Colon (tissue), 2 donors: Measurements from ENCODE around the gene CCDC138.
"Not testable (repeated sequence)": the region's sequence is repeated elsewhere in the genome, so short reads cannot be mapped to it uniquely, and the experiment has no call there.

ENCODE experiments used
- FAIRE-seq: peaks from 2 replicates; lab custom pipeline; 2012; peaks lifted over from hg19 to GRCh38; lab: Jason Lieb, UNC
- donor health status: control.
- donor health status: control.

The CCDC138 gene, protein sequence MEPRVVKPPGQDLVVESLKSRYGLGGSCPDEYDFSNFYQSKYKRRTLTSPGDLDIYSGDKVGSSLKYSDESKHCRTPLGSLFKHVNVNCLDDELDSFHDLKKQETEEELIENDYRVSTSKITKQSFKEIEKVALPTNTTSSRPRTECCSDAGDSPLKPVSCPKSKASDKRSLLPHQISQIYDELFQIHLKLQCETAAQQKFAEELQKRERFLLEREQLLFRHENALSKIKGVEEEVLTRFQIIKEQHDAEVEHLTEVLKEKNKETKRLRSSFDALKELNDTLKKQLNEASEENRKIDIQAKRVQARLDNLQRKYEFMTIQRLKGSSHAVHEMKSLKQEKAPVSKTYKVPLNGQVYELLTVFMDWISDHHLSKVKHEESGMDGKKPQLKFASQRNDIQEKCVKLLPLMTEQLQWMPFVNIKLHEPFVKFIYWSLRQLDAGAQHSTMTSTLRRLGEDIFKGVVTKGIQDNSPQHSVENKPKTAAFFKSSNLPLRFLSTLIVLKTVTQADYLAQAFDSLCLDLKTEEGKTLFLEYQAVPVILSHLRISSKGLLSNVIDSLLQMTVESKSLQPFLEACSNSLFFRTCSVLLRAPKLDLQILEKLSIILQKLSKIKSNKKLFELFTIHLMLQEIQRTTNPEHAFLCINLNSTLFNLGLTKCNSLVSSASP

DNA sequence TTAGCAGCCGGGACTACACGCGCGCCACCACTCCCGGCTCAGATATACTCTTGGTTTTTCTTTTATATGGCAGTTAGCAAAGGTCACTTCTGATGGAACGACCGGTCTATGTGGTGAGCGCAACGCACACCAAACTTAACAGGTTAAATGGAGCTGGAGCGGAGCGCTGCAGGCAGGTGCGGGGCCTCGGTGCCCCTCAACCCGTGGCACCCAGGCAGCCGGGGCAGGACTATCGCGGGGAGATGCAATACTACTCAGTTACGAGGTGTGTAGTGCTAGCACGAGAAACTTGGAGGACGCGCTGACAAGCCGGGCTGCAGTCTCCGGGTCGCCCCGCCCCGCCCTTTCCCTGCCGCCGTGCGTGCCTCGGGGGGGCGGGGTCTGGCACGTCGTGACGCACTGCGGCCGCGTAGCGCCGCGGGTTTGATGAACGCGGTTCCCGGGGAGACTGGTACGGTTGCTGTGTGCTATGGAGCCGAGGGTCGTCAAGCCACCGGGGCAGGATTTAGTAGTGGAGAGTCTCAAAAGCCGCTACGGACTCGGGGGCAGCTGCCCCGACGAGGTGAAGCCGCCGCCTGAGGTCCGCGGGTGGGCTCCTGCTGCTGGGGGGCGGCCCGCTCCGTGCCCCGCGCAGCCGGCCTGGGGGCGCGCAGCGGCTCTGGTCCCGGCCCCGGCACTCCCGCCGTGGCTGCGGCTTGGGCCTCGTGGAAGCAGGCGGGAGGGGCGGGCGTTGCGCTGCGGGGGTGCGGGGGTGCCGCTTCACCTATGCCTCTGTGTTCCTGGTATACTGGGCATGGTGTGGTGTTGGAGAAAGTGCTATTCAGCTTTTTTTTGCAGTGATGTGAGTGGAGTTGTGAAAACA, at the start of gene CCDC138:
TSS of gene CCDC138 (plus strand) at position 418 of the 862 bp plus-strand sequence. CDS start at position 470, 52 bp downstream.
- FAIRE-seq, result no peak

DNA sequence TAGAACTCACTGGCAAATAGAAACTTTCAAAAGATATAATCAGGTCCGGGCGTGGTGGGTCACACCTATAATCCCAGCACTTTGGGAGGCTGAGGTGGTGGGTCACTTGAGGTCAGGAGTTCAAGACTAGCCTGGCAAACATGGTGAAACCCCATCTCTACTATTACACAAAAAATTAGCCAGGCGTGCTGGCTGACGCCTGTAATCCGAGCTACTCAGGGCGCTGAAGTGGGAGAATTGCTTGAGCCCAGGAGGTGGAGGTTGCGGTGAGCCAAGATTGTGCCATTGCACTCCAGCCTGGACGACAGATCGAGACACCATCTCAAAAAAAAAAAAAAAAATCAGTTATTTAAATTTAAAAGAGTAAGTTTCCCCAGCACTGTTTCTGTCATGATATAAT, 28.6 kb upstream of the CCDC138 start:
- FAIRE-seq, result not testable (repeated sequence)

DNA sequence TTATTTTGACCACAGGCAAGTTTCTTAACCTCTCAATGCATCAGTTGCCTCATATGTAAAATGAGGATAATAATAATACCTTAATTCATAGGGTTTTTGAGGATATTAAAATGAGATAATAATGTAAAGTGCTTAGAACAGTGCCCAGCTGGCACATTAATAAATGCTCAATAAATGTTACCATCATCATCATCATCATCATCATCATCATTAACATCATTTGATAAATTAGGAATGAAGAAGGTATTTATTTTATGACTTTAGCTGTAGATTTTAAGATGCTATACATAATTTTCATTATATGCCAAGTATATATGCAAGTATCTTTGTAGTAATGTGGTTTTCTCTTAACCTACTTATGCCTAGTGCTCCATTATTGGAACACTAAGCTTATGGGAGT, 24.0 kb upstream of the CCDC138 start:
- not testable (repeated sequence) for FAIRE-seq

DNA sequence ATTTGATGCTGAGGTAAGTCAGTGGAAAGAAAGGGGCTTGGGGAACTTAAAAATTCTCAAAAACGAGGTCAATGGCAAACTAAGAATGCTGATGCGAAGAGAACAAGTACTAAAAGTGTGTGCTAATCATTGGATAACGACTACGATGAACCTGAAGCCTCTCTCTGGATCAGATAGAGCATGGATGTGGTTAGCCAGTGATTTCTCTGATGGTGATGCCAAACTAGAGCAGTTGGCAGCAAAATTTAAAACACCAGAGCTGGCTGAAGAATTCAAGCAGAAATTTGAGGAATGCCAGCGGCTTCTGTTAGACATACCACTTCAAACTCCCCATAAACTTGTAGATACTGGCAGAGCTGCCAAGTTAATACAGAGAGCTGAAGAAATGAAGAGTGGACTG, 19.9 kb upstream of the CCDC138 start:
- FAIRE-seq, result not testable (repeated sequence)

DNA sequence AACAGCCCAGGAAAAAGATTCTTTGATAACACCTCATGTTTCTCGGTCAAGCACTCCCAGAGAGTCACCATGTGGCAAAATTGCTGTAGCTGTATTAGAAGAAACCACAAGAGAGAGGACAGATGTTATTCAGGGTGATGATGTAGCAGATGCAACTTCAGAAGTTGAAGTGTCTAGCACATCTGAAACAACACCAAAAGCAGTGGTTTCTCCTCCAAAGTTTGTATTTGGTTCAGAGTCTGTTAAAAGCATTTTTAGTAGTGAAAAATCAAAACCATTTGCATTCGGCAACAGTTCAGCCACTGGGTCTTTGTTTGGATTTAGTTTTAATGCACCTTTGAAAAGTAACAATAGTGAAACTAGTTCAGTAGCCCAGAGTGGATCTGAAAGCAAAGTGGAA, 18.7 kb upstream of the CCDC138 start:
- FAIRE-seq, result not testable (repeated sequence)

DNA sequence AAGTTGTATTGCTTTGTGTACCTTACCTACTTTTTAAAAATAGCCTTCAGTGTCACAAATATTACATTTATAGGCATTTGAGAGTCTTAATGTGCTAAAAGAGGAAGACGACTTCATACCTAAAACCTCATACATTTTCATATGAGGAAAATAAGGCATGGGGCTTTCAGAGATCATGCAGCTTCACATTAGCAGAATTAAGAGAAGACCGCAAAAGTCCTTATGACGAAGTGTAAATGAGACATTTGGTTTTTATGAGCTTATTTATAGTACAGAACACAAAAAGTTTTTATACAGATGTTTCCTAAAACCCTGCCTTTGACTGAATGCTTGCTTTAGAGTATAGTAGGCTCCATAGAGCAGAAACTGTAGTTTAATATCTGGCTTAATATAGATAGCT, 10.1 kb upstream of the CCDC138 start:
- FAIRE-seq, result no peak

DNA sequence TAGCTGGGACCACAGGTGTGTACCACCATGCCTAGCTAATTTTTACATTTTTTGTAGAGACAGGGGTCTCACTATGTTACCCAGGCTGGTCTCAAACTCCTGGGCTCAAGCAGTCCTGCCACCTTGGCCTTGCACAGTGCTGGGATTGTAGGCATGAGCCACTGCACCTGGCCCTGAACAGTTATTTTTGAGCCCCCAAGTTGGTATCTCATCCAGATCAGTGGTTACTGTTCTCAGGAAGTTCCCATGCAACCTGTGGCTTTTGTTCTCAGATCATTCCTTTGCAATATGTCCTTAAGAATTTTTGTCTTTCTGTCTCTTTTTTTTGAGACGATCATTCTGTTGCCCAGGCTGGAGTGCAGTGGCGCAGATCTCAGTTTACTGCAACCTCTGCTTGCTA, 7.7 kb upstream of the CCDC138 start:
- no peak for FAIRE-seq

DNA sequence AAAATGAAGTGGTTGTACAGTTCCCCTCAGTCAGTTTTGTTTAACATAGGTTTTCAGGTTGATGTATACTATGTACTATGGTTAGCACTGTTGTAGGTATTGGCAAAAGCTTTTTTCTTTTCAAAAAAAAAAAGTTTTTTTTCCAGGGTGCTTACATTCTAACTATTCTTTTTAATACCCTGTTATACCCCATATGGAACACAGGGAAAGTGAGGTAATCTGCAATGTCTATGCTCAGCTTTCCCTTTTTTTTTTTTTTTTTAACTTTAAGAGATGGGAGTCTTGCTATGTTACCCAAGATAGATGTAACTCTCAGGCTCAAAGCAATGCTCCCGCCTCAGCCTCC, 590 bp upstream of the CCDC138 start:
- FAIRE-seq, result no peak

DNA sequence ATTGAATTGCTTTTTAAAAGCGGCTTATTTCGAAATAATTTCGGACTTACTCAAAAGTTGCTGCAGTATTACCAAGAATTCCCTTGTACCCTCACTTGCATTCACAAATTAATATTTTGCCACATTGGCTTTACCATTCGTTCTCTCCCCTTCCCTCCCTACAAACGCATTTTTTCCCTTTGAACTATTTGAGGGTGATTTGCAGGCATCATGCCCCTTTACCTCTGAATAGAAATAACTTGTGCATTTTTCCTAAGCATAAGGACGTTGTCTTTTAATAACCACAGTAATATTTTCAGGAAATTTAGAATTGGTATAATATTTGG, 608 bp downstream of the CCDC138 start:
- FAIRE-seq, result no peak

DNA sequence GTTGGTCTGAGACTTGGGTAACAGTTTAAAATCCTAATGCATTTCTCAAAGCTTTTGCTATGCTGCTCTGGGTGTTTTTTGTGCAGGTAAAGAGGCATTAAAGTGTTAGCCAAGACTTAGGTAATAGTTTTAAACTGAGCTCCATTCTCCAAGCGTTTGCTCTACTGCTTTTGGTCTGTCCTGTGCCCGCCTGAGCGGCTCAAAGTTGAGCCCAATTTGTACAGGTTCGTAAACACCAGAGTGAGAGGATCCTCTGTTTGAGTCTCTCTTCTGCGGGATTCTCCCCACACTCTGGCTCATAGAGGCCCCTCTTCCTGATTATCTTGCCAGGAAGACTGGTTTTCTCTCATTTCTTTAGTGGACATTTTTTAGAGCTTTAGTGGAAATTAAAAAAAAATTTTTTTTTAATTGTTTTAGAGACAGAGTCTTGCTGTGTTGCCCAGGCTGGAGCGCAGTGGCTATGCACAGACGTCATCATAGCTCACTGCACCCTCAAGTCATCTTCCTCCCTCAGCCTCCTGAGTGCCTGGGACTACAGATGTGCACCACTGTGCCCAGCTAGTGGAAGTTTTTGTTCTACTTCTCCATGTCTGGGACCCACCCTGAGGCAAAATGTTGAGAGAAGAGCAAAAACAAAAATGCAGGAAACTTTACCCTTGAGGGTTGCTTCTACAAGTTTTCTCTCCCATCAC, 16.6 kb downstream of the CCDC138 start:
- FAIRE-seq, result no peak

DNA sequence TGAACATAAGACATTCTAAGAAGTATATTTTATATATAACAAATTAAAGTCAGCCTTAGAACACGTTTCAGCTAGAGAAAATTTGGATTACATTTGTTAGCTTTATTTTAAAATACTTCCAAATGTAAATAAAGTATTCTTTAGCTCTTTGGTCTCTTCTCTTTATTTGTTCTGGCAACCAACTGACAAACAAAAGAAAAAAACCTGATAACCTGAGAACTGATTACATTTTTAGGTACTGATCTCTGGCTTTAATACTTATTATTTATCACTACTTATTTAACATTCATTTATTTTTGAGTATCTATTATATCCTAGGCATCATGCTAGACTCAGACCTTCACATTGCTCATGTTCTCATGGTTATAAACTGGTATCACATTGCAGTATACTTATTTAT, 18.5 kb downstream of the CCDC138 start:
- no peak for FAIRE-seq

DNA sequence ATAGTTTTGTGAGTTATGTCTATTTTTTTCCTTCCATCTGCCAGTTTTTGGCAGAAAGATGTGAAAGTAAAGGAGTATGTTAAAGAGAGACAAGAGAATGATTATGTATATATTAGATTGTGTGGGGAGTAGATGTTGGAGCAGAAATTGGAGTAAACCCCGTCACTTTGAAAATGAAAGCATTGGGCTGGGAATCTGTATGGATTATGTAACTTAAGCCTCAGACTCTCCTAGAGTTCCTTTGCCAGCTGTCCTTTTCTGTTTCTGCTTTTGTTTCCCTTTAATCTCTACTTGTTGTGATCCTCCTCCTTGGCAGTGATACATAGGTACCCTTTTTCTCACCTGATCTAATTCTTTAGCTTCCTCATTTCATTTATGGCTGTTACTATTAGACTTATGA, 19.2 kb downstream of the CCDC138 start:
- FAIRE-seq, result no peak

DNA sequence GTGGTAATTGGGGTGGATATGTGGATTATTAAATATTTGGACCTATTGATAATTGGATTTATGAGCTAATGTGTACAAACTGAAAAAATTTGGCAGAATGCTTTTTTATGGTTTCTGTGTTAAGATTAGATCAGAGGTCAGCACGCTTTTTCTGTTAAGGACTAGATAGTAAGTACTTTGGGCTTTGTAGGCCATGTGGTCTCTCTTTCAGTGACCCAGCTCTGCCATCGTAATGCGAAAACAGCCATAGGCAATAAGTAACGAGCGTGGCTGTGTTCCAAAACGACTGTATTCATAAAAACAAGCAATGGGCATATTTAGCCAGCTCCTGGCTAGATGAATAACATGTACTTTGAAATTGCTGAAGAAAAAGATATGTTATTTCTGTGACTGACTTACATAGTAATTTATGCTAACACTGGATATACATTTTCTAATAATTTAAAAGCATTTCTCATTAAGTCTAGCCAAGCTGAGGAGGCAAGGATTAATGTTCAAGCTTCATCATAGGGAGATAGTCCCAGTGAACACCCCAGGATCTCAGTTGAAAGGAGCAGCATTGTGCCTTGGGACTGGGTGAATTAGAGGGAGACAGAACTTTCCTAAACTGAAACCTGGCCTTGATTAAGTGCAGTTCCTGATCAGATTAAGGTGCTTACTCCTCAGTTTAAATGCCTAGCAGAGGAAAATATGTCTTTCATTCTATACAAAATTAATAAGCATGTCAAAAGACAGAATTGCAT, 20.0 kb downstream of the CCDC138 start:
- FAIRE-seq, result no peak

DNA sequence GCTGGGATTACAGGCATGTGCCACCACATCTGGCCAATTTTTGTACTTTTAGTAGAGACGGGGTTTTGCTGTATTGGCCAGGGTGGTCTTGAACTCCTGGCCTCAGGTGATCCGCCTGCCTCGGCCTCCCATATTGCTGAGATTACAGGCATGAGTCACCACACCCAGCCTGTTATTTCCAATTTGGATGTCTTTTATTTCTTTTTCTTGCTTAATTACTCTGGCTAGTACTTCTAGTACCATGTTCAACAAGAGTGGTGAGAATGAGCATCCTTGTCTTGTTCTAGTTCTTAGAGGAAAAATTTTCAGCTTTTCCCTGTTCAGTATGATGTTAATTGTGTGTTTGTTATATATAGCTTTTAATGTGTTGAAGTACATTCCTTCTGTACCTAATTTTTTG, 23.4 kb downstream of the CCDC138 start:
- FAIRE-seq, result no peak

DNA sequence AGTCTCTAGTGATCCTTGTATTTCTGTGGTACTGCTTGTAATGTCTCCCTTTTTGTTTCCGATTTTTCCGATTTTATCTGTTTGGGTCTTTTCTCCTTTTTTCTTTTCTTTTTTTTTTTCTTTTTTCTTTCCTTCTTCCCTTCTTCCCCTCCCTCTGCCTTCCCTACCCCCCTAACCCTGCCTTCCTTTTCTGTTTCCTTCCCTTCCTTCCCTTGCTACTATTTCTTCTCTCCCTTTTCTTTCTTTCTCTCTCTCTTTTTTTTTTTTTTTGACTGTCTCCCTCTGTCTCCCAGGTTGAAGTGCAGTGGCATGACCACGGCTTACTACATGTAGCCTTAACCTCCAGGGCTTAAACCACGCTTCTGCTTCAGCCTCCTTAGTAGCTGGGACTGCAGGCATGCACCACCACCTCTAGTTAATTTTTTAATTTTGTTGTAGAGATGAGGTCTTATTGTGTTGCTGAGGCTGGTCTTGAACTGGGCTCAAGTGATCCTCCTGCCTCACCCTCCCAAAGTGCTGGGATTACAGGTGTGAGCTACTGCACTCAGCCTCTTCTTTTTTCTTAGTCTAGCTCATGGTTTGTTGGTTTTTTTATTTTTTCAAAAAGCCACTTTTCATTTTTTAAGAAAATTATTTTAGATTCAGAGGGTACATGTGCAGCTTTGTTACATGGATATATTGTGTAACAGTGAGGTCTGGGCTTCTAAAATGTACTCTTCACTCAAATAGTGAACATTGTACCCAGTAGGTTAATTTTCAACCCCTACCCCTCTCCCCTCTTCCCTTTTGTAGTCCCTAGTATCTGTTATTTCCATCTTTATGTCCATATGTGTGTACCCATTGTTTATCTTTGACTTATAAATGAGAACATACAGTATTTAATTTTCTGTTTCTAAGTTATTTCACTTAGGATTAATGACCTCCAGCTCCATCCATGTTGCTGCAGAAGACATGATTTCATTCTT, 24.7 kb downstream of the CCDC138 start:
- FAIRE-seq, result no peak

DNA sequence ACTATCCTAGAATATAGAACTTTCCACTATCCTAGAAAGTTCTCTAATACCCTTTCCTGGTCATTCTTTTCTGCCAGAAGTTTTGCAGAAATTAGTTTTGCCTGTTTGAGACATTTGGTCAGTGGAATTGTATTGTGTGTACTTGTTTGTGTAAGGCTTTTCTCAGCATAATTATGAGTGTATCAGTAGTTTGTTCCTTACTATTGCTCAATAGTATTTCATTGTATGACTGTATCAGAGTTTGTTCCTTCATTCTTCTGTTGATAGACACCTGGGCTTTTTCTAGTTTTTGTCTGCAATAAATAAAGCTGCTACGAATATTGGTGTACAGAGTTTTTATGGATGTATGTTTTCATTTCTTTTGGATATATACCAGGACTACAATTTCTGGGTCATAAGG, 27.2 kb downstream of the CCDC138 start:
- no peak for FAIRE-seq

DNA sequence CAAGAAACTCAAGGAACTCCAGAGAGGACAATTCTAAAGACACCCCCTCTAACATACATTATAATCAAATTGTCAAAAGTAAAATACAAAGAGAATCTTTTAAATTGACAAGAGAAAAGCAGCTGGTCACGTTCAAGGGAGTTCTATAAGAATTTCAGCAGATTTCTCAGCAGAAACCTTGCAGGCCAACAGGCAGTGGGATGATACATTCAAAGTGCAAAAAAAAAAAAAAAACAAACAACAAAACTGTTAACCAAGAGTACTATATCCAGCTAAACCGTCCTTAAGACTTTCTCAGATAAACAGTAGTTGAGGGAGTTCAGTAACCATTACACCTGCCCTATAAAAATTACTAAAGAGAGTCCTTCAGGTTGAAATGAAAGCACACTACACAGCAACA, 33.9 kb downstream of the CCDC138 start:
- no peak for FAIRE-seq

DNA sequence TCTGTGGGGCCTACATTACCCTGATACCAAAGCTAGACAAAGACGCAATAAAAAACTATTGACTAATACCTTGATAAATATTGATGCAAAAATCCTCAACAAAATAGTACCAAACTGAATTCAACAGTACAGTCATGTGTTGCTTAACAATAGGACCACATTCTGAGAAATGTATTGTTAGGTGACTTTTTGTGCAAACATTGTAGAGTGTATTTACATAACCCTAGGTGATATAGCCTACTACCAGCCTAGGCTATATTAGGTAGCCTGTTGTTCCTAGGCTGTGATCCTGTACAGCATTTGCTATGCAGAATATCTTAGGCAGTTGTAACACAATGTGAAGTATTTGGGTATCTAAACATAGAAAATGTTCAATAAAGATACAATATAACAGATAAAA, 36.7 kb downstream of the CCDC138 start:
- no peak for FAIRE-seq

DNA sequence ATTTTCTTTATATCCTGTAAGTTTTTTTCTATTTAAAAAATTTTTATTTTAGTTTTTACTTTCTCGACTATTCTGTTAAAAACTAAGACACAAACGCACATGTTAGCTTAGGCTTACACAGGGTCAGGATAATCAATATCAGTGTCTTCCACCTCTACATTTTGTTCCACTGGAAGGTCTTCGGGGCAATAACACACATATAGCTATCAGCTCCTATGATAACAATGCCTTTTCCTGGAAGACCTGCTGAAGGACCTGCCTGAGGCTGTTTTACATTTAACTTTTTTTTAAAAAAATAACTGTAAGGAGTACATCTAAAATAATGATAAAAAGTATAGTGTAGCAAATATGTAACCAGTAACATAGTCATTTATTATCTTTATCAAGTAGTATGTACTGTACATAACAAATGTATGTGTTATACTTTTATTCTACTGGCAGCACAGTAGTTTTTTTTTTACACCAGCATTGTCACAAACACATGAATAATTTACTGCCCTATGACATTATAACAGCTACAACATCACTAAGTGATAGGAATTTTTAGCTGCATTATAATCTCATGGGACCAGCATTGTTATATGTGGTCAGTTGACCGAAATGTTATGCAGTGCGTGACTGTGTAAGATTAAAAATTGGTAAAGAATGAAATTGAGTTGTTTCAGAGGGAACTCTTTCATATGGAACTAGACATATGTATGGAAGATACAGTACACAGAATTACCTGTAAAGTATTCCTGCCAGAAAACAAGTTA, 37.9 kb downstream of the CCDC138 start:
- no peak for FAIRE-seq

DNA sequence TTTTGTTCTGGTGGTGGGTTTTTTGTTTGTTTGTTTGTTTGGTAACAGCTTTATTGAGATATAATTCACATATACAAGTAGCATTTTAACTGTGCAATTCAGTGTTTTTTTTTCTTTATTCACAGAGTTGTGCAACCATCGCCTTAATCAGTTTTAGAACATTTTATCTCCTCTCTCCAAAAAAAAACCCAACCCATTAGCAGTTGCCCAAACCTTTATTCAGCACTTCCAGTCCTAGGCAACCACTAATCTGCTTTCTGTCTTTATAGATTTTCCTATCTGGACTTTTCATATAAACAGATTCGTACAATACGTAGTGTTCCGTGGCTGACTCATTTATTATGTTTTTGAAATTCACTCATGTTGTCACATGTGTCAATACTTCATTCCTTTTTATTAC, 38.7 kb downstream of the CCDC138 start:
- no peak for FAIRE-seq
